Stimulated activated CD8-positive, alpha-beta memory T cell treated with anti-CD3 and anti-CD28 coated beads, Interleukin-12 subunit alpha, Interleukin-12 subunit beta, amount 100 ng/mL, for 1 hour (primary cell): ENCODE measurements around the gene GALNS.
"Not testable (repeated sequence)": the region's sequence is repeated elsewhere in the genome, so short reads cannot be mapped to it uniquely, and the experiment has no call there.

Experiments
- DNase-seq: peaks from one replicate; pipeline ENCODE4 v3.0.0-alpha.2; 2020; ENCODE audit warnings: low read depth

The GALNS gene

GRCh38 chr16:88804552-88805339, 52.0 kb downstream of the GALNS start:
- no peak for DNase-seq

- no peak for DNase-seq
These were observed 52.6 kb downstream of the GALNS start for GRCh38 chr16:88804173-88804551.

- DNase-seq: peak; percentile 77
These were observed 53.3 kb downstream of the GALNS start, which contains the start of gene CDT1 for GRCh38 chr16:88803264-88803987. CDT1 (plus strand) TSS chr16:88803789; CDS start chr16:88803832, 43 bp downstream.

GRCh38 chr16:88800277-88800592, 56.5 kb downstream of the GALNS start:
- DNase-seq: no peak

GRCh38 chr16:88799569-88800276, 57.0 kb downstream of the GALNS start:
- no peak for DNase-seq

GRCh38 chr16:88798772-88799455, 57.8 kb downstream of the GALNS start:
- DNase-seq: no peak

GRCh38 chr16:88798073-88798472, 58.7 kb downstream of the GALNS start:
- no peak for DNase-seq

- no peak for DNase-seq
These were observed 60.5 kb downstream of the GALNS start for GRCh38 chr16:88796278-88796677.

GRCh38 chr16:88793251-88793954, 63.3 kb downstream of the GALNS start:
- no peak for DNase-seq

GRCh38 chr16:88792668-88793250, 64.0 kb downstream of the GALNS start:
- no peak for DNase-seq

- no peak for DNase-seq
These were observed 64.6 kb downstream of the GALNS start for GRCh38 chr16:88792078-88792550.

- peak; percentile 49 for DNase-seq
These were observed 66.2 kb downstream of the GALNS start for GRCh38 chr16:88790312-88791211.

- no peak for DNase-seq
These were observed 67.2 kb downstream of the GALNS start for GRCh38 chr16:88789594-88789993.

GRCh38 chr16:88788749-88789148, 68.0 kb downstream of the GALNS start:
- DNase-seq: not testable (repeated sequence)

GRCh38 chr16:88787579-88788314, 69.0 kb downstream of the GALNS start:
- no peak for DNase-seq

GRCh38 chr16:88785106-88785924, 71.4 kb downstream of the GALNS start, which contains the start of gene PIEZO1:
PIEZO1 (minus strand) TSS chr16:88785220; CDS start chr16:88784964, 256 bp downstream.
- DNase-seq: peak; percentile 73

- DNase-seq: no peak
These were observed 72.0 kb downstream of the GALNS start for GRCh38 chr16:88784856-88785105.

- DNase-seq: no peak
These were observed 72.5 kb downstream of the GALNS start for GRCh38 chr16:88784074-88784855.
